ENCODE data around the gene GFER. TPM values are rescaled to one million over a fixed set of nuclear protein-coding genes. Genes with fewer than 3 reads are reported as not detected.
A peak's percentile ranks its signal among the peaks of the same experiment; 100 is the strongest.

The GFER gene
- total and polyA plus RNA-seq, 9 of the 15 experiments (the other 6 are each of a cell fraction or from before 2014, with no cell fraction given), result 4.3 to 53.7 (median 19.8) TPM

- TF ChIP-seq, protein P1, sequence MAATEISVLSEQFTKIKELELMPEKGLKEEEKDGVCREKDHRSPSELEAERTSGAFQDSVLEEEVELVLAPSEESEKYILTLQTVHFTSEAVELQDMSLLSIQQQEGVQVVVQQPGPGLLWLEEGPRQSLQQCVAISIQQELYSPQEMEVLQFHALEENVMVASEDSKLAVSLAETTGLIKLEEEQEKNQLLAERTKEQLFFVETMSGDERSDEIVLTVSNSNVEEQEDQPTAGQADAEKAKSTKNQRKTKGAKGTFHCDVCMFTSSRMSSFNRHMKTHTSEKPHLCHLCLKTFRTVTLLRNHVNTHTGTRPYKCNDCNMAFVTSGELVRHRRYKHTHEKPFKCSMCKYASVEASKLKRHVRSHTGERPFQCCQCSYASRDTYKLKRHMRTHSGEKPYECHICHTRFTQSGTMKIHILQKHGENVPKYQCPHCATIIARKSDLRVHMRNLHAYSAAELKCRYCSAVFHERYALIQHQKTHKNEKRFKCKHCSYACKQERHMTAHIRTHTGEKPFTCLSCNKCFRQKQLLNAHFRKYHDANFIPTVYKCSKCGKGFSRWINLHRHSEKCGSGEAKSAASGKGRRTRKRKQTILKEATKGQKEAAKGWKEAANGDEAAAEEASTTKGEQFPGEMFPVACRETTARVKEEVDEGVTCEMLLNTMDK (IDR thresholded peaks at IDR 0.05; ENCODE audit: borderline replicate concordance, insufficient read depth, low read depth, low read length, poor library complexity, severe bottlenecking), result no peak
- TF ChIP-seq IRF2 (CRISPR knock-in tag; IDR thresholded peaks at IDR 0.05), result 0 out of 2 replicates have a peak, but pooled peaks have one; percentile 55
- peak; percentile 96 for TF ChIP-seq MAX (CRISPR knock-in tag; IDR thresholded peaks at IDR 0.05)
- TF ChIP-seq ZNF668 (CRISPR knock-in tag; IDR thresholded peaks at IDR 0.05), result no peak
- TF ChIP-seq, protein P2, sequence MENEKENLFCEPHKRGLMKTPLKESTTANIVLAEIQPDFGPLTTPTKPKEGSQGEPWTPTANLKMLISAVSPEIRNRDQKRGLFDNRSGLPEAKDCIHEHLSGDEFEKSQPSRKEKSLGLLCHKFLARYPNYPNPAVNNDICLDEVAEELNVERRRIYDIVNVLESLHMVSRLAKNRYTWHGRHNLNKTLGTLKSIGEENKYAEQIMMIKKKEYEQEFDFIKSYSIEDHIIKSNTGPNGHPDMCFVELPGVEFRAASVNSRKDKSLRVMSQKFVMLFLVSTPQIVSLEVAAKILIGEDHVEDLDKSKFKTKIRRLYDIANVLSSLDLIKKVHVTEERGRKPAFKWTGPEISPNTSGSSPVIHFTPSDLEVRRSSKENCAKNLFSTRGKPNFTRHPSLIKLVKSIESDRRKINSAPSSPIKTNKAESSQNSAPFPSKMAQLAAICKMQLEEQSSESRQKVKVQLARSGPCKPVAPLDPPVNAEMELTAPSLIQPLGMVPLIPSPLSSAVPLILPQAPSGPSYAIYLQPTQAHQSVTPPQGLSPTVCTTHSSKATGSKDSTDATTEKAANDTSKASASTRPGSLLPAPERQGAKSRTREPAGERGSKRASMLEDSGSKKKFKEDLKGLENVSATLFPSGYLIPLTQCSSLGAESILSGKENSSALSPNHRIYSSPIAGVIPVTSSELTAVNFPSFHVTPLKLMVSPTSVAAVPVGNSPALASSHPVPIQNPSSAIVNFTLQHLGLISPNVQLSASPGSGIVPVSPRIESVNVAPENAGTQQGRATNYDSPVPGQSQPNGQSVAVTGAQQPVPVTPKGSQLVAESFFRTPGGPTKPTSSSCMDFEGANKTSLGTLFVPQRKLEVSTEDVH (IDR thresholded peaks at IDR 0.05; ENCODE audit: low read depth, partially characterized antibody), result no peak
- no peak for TF ChIP-seq SNIP1 (IDR thresholded peaks at IDR 0.05; ENCODE audit: low read depth)
- TF ChIP-seq, protein P3, sequence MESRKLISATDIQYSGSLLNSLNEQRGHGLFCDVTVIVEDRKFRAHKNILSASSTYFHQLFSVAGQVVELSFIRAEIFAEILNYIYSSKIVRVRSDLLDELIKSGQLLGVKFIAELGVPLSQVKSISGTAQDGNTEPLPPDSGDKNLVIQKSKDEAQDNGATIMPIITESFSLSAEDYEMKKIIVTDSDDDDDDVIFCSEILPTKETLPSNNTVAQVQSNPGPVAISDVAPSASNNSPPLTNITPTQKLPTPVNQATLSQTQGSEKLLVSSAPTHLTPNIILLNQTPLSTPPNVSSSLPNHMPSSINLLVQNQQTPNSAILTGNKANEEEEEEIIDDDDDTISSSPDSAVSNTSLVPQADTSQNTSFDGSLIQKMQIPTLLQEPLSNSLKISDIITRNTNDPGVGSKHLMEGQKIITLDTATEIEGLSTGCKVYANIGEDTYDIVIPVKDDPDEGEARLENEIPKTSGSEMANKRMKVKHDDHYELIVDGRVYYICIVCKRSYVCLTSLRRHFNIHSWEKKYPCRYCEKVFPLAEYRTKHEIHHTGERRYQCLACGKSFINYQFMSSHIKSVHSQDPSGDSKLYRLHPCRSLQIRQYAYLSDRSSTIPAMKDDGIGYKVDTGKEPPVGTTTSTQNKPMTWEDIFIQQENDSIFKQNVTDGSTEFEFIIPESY (CRISPR knock-in tag; IDR thresholded peaks at IDR 0.05), result peak; percentile 10; the same call in 1 of the 2 replicates
- TF ChIP-seq HNRNPL (IDR thresholded peaks at IDR 0.05; ENCODE audit: low read depth, low read length), result no peak
- no peak for TF ChIP-seq ZBTB8A (IDR thresholded peaks at IDR 0.05; ENCODE audit: partially characterized antibody)
- TF ChIP-seq MCM3 (IDR thresholded peaks at IDR 0.05), result no peak
- no peak for TF ChIP-seq TCFL5 (CRISPR knock-in tag; conservative IDR thresholded peaks at IDR 0.05)
- no peak; the same call in 1 of the 2 replicates for TF ChIP-seq BCOR (IDR thresholded peaks at IDR 0.05)
- TF ChIP-seq ZNF592 (IDR thresholded peaks at IDR 0.05), result peak; percentile 87
- TF ChIP-seq ESRRB (CRISPR knock-in tag; IDR thresholded peaks at IDR 0.05; ENCODE audit: borderline replicate concordance), result no peak
- TF ChIP-seq ZNF253 (CRISPR knock-in tag; conservative IDR thresholded peaks at IDR 0.05), result no peak
- no peak for TF ChIP-seq ZKSCAN1 (IDR thresholded peaks at IDR 0.05; ENCODE audit: low read depth, low read length)
These were observed 8.1 kb downstream of the GFER start (continued) for GRCh38 chr16:1991948-1992703.
